Activated CD8-positive, alpha-beta memory T cell treated with anti-CD3 and anti-CD28 coated beads for 24 hours (primary cell): Measurements from ENCODE around the gene GNAQ.
"Not testable (repeated sequence)": the region's sequence is repeated elsewhere in the genome, so short reads cannot be mapped to it uniquely, and the experiment has no call there.

Experiments used
- DNase-seq: peaks from one replicate; pipeline ENCODE4 v3.0.0-alpha.2; 2020

Gene GNAQ

GRCh38 chr9:77866878-77867277 lies 164.7 kb downstream of the GNAQ start:
- DNase-seq, result no peak

GRCh38 chr9:77865385-77866047 lies 166.1 kb downstream of the GNAQ start:
- no peak for DNase-seq

GRCh38 chr9:77864211-77864889 lies 167.3 kb downstream of the GNAQ start:
- no peak for DNase-seq

GRCh38 chr9:77863638-77864037 lies 168.0 kb downstream of the GNAQ start:
- DNase-seq, result not testable (repeated sequence)

GRCh38 chr9:77860953-77861352 lies 170.7 kb downstream of the GNAQ start:
- not testable (repeated sequence) for DNase-seq

GRCh38 chr9:77857513-77858259 lies 173.9 kb downstream of the GNAQ start:
- DNase-seq, result no peak

- no peak for DNase-seq
Measured at GRCh38 chr9:77856615-77857014, 175.0 kb downstream of the GNAQ start.

GRCh38 chr9:77854916-77855311 lies 176.7 kb downstream of the GNAQ start:
- DNase-seq, result no peak

- DNase-seq, result no peak
Measured at GRCh38 chr9:77854258-77854915, 177.2 kb downstream of the GNAQ start.

- DNase-seq, result no peak
Measured at GRCh38 chr9:77853716-77854115, 177.9 kb downstream of the GNAQ start.

GRCh38 chr9:77851882-77852595 lies 179.6 kb downstream of the GNAQ start:
- no peak for DNase-seq

- no peak for DNase-seq
Measured at GRCh38 chr9:77848897-77849296, 182.7 kb downstream of the GNAQ start.

GRCh38 chr9:77848404-77848803 lies 183.2 kb downstream of the GNAQ start:
- DNase-seq, result no peak

GRCh38 chr9:77847626-77848025 lies 184.0 kb downstream of the GNAQ start:
- DNase-seq, result no peak

GRCh38 chr9:77847059-77847499 lies 184.5 kb downstream of the GNAQ start:
- DNase-seq, result no peak

GRCh38 chr9:77844415-77844814 lies 187.2 kb downstream of the GNAQ start:
- no peak for DNase-seq

GRCh38 chr9:77843871-77844155 lies 187.8 kb downstream of the GNAQ start:
- no peak for DNase-seq

GRCh38 chr9:77843076-77843870 lies 188.3 kb downstream of the GNAQ start:
- DNase-seq, result no peak

GRCh38 chr9:77841739-77842386 lies 189.7 kb downstream of the GNAQ start:
- DNase-seq, result no peak

- DNase-seq, result no peak
Measured at GRCh38 chr9:77839459-77840140, 192.0 kb downstream of the GNAQ start.

- no peak for DNase-seq
Measured at GRCh38 chr9:77838986-77839385, 192.6 kb downstream of the GNAQ start.
